ENCODE data around the gene AMPD1.

Gene AMPD1

DNA sequence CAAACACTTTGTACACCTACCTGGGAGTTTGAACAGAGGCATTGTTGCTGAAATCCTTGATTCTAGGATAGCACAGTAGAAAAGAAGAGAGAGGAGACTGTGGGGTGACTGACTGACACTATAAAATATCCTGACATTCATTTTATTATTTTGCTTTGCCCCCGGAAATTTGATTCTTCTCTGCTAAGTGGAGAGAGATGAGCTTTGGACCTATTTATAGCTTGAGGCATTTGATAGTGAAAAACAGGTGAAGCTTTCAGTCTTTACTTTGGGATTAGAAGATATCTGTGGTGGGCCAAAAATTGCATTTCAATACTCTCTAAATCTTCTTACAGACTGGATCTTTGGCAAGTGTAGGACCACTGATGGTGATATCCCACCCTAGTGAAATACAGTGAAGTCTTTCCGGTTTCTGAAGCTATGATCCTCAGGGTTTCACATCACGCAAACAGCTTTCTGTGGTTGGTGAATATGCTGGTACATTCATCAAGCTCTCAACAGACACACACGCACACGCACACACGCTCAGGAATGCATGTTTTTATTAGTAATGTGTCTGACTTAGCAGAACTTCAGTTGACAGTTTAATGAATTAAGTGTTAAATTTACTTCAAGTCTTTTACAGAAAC is at the start of gene AMPD1:
AMPD1 (minus strand) TSS at position 117 of the 629 bp plus-strand sequence; CDS start at position 42, 75 bp downstream.
- DNase-seq = no peak

- no peak for DNase-seq
Measured at GRCh38 chr1:114741963-114742746, 46.8 kb upstream of the AMPD1 start.

DNA sequence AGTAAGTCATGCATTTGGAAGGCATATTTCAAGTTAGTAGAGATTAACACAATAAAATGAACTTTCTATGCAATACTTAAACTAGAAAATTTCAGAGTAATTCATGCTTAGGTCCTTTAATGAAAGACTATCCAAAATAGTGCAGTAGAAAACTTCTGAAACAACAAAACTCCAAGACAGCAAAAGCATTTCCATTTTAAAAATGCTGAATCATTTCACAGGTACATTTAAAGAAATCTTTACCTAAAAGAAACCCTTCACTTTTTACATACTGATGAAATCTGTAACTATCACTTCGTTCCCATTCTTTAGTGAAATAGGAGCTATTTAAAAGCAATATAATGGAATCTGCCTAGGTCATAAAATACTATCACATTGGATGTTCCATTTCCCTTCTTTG is 45.0 kb upstream of the AMPD1 start:
- no peak for DNase-seq

GRCh38 chr1:114737314-114737849 is 42.0 kb upstream of the AMPD1 start:
- no peak for DNase-seq

GRCh38 chr1:114735479-114735878 is 40.1 kb upstream of the AMPD1 start:
- no peak for DNase-seq

DNA sequence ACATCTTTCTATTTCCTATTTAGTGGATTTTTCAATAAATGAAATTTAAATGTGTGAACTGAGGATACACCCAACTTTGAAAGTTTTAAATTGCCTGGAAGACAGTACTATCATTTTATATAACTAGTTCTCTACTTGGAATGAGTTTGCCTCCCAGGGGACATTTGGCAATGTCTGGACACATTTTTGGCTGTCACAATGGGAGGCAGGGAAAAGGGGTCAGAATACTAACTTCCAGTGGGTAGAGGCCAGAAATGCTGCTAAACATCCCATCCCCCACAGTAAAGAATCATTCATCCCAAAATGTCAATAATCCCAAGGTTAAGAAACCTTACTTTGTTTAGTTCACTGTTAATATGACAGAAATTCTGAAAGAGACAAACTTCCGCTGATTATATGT is 34.4 kb upstream of the AMPD1 start:
- DNase-seq = no peak

GRCh38 chr1:114728553-114728952 is 33.2 kb upstream of the AMPD1 start:
- DNase-seq = no peak

DNA sequence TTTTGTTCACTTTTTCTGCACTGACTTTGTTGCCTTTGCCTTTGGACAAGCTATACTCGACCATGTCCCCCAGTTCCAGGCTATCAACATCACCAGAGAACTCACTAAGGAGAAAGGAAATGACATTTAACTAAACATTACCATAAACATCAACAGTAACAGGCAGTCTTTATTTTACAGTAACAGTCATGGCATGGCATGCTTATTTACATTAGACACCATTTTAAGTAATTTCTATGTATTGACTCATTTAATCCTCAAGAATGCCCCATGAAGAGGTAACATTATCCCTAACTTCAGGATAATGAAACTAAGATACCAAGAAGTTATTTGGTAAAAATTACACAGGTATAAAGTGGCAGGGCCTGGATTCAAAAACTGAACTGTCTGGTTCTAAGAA is 29.9 kb upstream of the AMPD1 start:
- DNase-seq = no peak

DNA sequence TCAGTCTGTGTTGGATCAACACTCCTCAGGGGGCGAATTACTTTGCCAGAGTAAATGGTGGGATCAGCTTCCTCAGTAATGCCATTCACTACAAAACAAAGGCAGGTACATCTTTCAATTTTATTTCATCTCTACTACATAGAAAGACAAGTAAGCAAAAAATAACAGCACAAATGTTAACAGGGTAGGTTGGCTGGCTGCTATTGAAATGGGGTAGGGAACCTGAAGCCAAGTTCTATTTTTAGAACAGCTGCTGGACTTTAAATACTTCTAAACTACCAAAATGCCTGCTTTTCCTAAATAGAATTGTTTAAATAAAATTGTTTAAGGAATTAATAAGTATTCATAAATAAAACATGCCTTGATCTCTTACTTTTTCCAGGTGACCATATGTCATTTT is 28.6 kb upstream of the AMPD1 start:
- DNase-seq = no peak

GRCh38 chr1:114723457-114723856 is 28.1 kb upstream of the AMPD1 start:
- no peak for DNase-seq

DNA sequence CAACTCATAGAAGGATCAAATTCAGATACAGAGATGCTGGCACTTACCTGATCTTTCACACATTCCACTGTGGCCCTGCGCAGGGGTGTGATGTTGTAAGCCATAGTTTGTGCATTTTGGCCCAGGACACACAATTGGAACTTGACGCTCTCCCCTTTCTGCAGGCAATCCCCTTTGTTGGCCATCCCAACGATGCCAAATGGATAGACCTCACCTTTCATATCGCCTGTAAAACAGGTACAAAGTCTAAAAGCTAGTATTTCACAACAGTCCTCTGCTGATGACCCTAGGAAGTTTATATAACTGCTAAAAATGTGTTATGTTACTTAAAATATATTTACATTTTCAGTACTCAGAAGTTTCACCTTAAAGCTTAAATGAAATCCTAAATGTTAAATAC is 25.1 kb upstream of the AMPD1 start:
- no peak for DNase-seq

DNA sequence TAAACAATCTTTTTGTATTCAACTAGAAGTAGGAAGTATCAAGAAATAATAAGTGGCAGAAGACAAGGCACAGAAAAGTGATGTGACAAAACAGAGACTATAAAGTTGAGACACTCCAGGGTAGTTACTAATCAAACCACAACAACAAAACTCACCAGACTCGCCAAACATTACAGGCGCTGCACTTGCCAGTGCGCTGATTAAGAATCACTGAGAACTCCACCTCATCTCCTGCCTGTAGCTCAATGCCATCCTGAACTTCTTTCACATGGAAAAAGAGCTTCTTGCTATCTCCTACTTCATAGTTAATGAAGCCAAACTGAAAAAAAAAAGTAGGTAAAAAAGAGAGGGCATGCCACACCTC is 24.1 kb upstream of the AMPD1 start:
- DNase-seq = no peak

- no peak for DNase-seq
Measured at GRCh38 chr1:114718661-114719423, 23.5 kb upstream of the AMPD1 start.

- DNase-seq = peak; percentile 85
Measured at GRCh38 chr1:114716304-114717170, 21.2 kb upstream of the AMPD1 start, which contains the start of gene NRAS. Gene NRAS (minus strand): TSS chr1:114716771. CDS start chr1:114716160, 611 bp downstream.

DNA sequence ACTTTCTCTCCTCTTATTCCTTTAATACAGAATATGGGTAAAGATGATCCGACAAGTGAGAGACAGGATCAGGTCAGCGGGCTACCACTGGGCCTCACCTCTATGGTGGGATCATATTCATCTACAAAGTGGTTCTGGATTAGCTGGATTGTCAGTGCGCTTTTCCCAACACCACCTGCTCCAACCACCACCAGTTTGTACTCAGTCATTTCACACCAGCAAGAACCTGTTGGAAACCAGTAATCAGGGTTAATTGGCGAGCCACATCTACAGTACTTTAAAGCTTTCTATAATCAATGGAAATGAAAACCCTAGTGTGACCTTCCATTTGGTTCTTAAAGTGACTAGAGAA is 20.6 kb upstream of the AMPD1 start:
- DNase-seq = no peak

- no peak for DNase-seq
Measured at GRCh38 chr1:114712977-114713376, 17.6 kb upstream of the AMPD1 start.

DNA sequence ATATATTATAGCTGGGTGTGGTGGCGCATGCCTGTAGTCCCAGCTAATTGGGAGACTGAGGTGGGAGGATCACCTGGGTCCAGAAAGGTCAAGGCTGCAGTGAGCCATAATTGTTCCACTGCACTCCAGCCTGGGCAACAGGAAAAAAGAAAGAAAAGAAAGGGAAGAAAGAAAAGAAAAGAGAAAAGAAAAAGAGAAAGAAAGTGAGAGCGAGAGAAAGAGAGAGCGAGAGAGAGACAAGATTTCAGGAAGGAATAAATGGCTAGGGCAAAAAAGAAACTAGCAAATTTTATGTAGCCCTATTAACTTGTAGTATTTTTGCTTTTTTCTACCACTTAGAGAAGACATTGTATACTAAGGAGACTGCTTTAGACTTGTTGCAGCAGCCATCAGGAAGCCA is 15.0 kb upstream of the AMPD1 start:
- no peak for DNase-seq

DNA sequence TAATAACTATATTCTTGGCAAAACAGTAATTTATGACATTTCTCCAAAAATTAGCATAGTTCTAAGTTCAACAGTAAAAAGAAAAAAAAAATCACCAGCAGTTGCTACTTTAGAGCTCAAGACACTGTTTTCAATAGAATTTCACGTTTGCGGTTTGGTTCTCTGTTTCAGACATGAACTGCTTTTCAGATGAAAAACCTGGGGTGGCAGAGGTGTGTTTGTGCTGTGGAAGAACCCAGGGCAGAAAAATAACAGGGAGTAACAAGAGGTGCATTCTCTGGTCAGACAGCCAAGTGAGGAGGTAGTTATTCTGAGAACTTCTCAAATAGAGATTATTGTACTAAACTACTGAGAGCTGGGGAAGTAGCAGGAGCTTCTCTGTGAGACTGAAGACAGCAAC is 12.3 kb upstream of the AMPD1 start:
- DNase-seq = no peak

DNA sequence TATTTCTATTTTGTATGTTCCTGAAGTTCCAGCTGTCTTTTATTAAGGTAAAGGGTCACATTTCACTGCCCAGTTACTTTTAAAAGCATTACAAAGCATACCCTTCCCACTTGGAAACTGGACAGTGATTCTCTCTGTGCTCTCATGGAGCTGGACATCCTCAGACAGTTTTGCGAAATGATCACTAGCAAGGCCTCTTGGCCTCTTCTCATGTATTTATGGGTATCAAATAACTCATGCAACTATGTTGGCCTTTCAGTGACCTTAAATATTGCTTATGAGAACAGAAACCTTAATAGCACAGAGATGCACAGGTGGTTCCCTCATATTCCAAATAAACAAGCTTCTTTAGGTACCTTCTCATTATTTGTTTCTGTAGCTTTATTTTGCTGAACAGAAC is 7.9 kb upstream of the AMPD1 start:
- DNase-seq = no peak

DNA sequence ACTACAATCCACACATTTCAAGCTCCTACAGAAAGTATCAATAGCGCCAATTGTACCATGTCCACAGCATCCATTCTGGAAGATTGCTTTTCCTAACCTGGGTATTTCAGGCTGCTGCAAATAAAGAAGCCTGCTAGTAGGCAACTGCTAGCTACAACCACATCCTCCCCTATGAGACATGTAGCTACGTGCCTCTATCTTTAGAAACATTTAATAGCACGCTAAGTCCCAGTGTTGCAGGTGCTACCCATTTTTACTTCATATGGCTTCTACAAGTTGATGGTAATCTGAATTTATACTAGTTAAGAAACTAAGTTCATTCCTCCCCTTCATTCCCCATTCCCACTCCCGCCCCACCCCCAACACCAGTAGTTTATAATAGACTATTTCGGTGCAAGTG is 7.4 kb upstream of the AMPD1 start:
- DNase-seq = no peak

DNA sequence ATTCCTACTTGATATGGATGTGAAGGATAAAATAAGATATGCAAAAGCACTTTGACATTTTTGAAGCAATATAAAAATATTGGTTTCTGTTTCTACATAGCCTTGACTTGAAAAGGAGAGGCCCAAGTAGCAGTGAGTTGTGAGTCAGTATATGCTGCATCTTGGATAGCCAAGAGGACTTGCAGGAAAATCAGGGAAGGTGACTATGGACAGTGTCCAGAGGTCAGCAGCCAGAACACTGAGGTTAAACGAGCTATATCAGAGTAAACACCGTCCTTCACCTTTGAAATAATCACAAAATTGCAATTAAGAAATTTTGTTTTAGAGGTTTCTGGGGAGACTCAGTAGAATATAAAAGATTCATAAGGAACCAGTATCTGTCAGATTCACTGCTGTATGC is 6.6 kb upstream of the AMPD1 start:
- DNase-seq = no peak

DNA sequence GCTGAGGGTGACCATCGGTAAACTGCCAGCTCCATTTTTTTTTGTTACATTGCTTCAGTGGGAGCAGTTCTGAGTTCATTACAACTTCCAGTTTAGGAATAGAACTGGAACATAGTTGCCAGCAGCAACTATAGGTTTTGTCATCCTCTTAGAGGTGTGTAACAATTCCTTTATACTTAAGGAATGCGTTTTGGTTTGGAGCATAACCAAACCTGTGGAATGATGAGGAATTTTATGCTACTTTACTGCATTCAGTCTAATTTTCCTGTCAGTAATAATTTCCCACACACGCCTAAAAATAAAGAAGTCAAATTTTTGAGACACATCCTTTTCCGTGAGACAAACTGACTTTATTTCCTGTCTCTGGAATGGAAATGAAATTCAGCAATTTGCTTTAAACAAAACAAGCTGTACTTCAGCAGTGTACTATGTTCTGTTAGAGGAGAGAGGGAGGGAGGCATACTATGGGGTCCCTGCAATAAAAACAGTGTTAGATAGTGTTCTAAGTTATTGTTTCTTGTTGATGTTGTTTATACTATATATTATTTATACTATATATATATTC is 4.8 kb upstream of the AMPD1 start:
- no peak for DNase-seq

Measured in NCI-H1105 treated with DMSO at 0.1 percent for 48 hours (cell line).